GM19035 (cell line): ENCODE measurements around the gene TSC22D4.

Experiments used
- ATAC-seq: cut with Tn5 transposase; IDR thresholded peaks from one replicate; pipeline ENCODE4 v1.9.1; 2021; ENCODE audit not compliant: unreplicated experiment

TSC22D4 gene

GRCh38 chr7:100430493-100431285 is 48.3 kb downstream of the TSC22D4 start:
- no peak for ATAC-seq

- peak; percentile 39 for ATAC-seq
Observed at GRCh38 chr7:100429637-100430492, 49.1 kb downstream of the TSC22D4 start, which contains the start of gene MEPCE. Gene MEPCE, plus strand, starts transcription at chr7:100429831. Its CDS starts 188 bp downstream, at chr7:100430019.

- peak; percentile 43 for ATAC-seq
Observed at GRCh38 chr7:100428967-100429636, 49.9 kb downstream of the TSC22D4 start.

GRCh38 chr7:100428199-100428966 is 50.6 kb downstream of the TSC22D4 start, which contains the start of gene ZCWPW1:
Gene ZCWPW1, minus strand, starts transcription at chr7:100428703. Its CDS starts 8,054 bp downstream, at chr7:100420649.
- ATAC-seq = peak; percentile 42

GRCh38 chr7:100427762-100428198 is 51.2 kb downstream of the TSC22D4 start:
- no peak for ATAC-seq

GRCh38 chr7:100426516-100426915 is 52.5 kb downstream of the TSC22D4 start:
- no peak for ATAC-seq

GRCh38 chr7:100425347-100425746 is 53.7 kb downstream of the TSC22D4 start:
- ATAC-seq = no peak

- ATAC-seq = no peak
Observed at GRCh38 chr7:100423315-100423714, 55.7 kb downstream of the TSC22D4 start.

- no peak for ATAC-seq
Observed at GRCh38 chr7:100419660-100420226, 59.3 kb downstream of the TSC22D4 start.

- ATAC-seq = no peak
Observed at GRCh38 chr7:100418930-100419659, 59.9 kb downstream of the TSC22D4 start.
